Stimulated activated CD4-positive, alpha-beta T cell treated with anti-CD3 and anti-CD28 coated beads, TNF-alpha, amount 100 ng/mL, for 24 hours (primary cell): ENCODE results near the gene HMGXB4.
"Not testable (repeated sequence)": the region's sequence is repeated elsewhere in the genome, so short reads cannot be mapped to it uniquely, and the experiment has no call there.

Experiments
- DNase-seq, 3 experiments: peaks; one replicate each; pipeline ENCODE4 v3.0.0-alpha.2; 2020; ENCODE audit warnings: low read depth in 3 of 3

HMGXB4 gene

GRCh38 chr22:35257321-35258190 is at the start of gene HMGXB4:
HMGXB4 (plus strand) TSS chr22:35257493; CDS start chr22:35262391, 4,898 bp downstream.
- peak; percentile 72 to 85 (median 73) for DNase-seq

- DNase-seq, result no peak
These were observed 49.3 kb upstream of the HMGXB4 start for GRCh38 chr22:35208003-35208402.

- no peak for DNase-seq
These were observed 48.1 kb upstream of the HMGXB4 start for GRCh38 chr22:35209203-35209602.

GRCh38 chr22:35212009-35212408 is 45.3 kb upstream of the HMGXB4 start:
- DNase-seq, result no peak

- DNase-seq, result no peak
These were observed 44.3 kb upstream of the HMGXB4 start for GRCh38 chr22:35212996-35213395.

- DNase-seq, result no peak
These were observed 42.3 kb upstream of the HMGXB4 start for GRCh38 chr22:35214968-35215367.

GRCh38 chr22:35215993-35216392 is 41.3 kb upstream of the HMGXB4 start:
- no peak for DNase-seq

- DNase-seq, result no peak
These were observed 39.8 kb upstream of the HMGXB4 start for GRCh38 chr22:35217527-35217926.

GRCh38 chr22:35218079-35218478 is 39.2 kb upstream of the HMGXB4 start:
- no peak for DNase-seq

- DNase-seq, result no peak
These were observed 38.3 kb upstream of the HMGXB4 start for GRCh38 chr22:35219012-35219411.

GRCh38 chr22:35220221-35220620 is 37.1 kb upstream of the HMGXB4 start:
- no peak for DNase-seq

GRCh38 chr22:35225010-35225409 is 32.3 kb upstream of the HMGXB4 start:
- DNase-seq, result no peak

- no peak for DNase-seq
These were observed 30.2 kb upstream of the HMGXB4 start for GRCh38 chr22:35226958-35227647.

- no peak for DNase-seq
These were observed 27.4 kb upstream of the HMGXB4 start for GRCh38 chr22:35229865-35230264.

GRCh38 chr22:35230417-35230816 is 26.9 kb upstream of the HMGXB4 start:
- no peak for DNase-seq

- no peak for DNase-seq
These were observed 26.3 kb upstream of the HMGXB4 start for GRCh38 chr22:35230839-35231584.

GRCh38 chr22:35231585-35232084 is 25.7 kb upstream of the HMGXB4 start:
- DNase-seq, result peak; percentile 34 to 70 (median 48)

GRCh38 chr22:35238749-35239148 is 18.5 kb upstream of the HMGXB4 start:
- DNase-seq, result not testable (repeated sequence)

GRCh38 chr22:35244507-35244906 is 12.8 kb upstream of the HMGXB4 start:
- not testable (repeated sequence) for DNase-seq

- DNase-seq, result no peak
These were observed 7.1 kb upstream of the HMGXB4 start for GRCh38 chr22:35250156-35250555.

- no peak for DNase-seq
These were observed 3.3 kb upstream of the HMGXB4 start for GRCh38 chr22:35253946-35254345.

- DNase-seq, result no peak
These were observed 332 bp upstream of the HMGXB4 start for GRCh38 chr22:35257002-35257320.
